Sigmoid colon (tissue), 4 donors: ENCODE results near the gene OVCA2.

Source experiments
- EP300 ChIP-seq, 4 donors: sonication (generic); formaldehyde crosslinking; IDR thresholded peaks; one replicate each; pipeline ENCODE4 v1.6.1; 2017; ENCODE audit warnings: antibody characterized with exemption in 4 of 4
- POLR2A ChIP-seq, 2 donors: fragments of 450-650 bp; IDR thresholded peaks; one replicate each; pipeline ENCODE4 v1.6.1; 2016; ENCODE audit warnings: antibody characterized with exemption in 2 of 2, mild to moderate bottlenecking in 2 of 2, moderate library complexity in 2 of 2
- POLR2AphosphoS5 ChIP-seq, 4 donors: sonication (generic); formaldehyde crosslinking; IDR thresholded peaks; one replicate each; pipeline ENCODE4 v1.6.1; 2017; ENCODE audit warnings: antibody characterized with exemption in 4 of 4
- TF ChIP-seq, protein P1 (sequence below), 4 experiments: fragments of 450-650 bp in 3 of 4; fragments of 200-600 bp in 1 of 4; IDR thresholded peaks; one replicate each; pipeline ENCODE4 v1.5.1; 2016 to 2019; ENCODE audit warnings: antibody characterized with exemption in 4 of 4, mild to moderate bottlenecking in 3 of 4, moderate library complexity in 2 of 4

DNA sequence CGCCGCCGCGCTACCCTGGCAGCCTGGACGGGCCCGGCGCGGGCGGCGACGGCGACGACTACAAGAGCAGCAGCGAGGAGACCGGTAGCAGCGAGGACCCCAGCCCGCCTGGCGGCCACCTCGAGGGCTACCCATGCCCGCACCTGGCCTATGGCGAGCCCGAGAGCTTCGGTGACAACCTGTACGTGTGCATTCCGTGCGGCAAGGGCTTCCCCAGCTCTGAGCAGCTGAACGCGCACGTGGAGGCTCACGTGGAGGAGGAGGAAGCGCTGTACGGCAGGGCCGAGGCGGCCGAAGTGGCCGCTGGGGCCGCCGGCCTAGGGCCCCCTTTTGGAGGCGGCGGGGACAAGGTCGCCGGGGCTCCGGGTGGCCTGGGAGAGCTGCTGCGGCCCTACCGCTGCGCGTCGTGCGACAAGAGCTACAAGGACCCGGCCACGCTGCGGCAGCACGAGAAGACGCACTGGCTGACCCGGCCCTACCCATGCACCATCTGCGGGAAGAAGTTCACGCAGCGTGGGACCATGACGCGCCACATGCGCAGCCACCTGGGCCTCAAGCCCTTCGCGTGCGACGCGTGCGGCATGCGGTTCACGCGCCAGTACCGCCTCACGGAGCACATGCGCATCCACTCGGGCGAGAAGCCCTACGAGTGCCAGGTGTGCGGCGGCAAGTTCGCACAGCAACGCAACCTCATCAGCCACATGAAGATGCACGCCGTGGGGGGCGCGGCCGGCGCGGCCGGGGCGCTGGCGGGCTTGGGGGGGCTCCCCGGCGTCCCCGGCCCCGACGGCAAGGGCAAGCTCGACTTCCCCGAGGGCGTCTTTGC is 16.2 kb downstream of the OVCA2 start:
- TF ChIP-seq, protein P1, sequence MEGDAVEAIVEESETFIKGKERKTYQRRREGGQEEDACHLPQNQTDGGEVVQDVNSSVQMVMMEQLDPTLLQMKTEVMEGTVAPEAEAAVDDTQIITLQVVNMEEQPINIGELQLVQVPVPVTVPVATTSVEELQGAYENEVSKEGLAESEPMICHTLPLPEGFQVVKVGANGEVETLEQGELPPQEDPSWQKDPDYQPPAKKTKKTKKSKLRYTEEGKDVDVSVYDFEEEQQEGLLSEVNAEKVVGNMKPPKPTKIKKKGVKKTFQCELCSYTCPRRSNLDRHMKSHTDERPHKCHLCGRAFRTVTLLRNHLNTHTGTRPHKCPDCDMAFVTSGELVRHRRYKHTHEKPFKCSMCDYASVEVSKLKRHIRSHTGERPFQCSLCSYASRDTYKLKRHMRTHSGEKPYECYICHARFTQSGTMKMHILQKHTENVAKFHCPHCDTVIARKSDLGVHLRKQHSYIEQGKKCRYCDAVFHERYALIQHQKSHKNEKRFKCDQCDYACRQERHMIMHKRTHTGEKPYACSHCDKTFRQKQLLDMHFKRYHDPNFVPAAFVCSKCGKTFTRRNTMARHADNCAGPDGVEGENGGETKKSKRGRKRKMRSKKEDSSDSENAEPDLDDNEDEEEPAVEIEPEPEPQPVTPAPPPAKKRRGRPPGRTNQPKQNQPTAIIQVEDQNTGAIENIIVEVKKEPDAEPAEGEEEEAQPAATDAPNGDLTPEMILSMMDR (IDR thresholded peaks at IDR 0.05), result no peak
- TF ChIP-seq EP300 (IDR thresholded peaks at IDR 0.05) (no peak), POLR2A (IDR thresholded peaks at IDR 0.05) (no peak), POLR2AphosphoS5 (IDR thresholded peaks at IDR 0.05) (peak in 3 of 4 donors; percentile 2 to 21 (median 15))
